HG03442 (cell line): Measurements from ENCODE around the gene REXO5.

ENCODE experiments used
- ATAC-seq: cut with Tn5 transposase; IDR thresholded peaks from one replicate; pipeline ENCODE4 v1.9.1; 2021; ENCODE audit warnings: mild to moderate bottlenecking, moderate library complexity; ENCODE audit not compliant: unreplicated experiment

The REXO5 gene

DNA sequence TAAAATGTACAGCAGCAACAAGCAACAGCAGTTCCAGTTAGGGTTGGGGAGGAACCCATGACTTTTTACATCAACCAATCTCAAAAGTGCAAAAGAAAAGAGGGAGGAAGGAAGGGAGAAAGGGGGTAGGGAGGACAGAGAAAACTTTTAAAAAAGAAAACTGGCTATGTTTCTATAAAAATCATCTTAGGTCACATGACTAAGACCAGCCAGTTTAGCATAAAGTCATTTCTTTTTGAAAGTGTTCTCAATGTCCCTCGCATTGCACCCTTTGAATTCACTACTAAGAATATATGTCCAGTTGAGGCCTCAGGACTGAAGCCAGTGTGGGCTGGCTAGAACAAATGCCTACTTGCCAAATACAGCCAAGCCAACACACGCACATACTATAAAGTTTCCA is 64.9 kb downstream of the REXO5 start:
- ATAC-seq = no peak

DNA sequence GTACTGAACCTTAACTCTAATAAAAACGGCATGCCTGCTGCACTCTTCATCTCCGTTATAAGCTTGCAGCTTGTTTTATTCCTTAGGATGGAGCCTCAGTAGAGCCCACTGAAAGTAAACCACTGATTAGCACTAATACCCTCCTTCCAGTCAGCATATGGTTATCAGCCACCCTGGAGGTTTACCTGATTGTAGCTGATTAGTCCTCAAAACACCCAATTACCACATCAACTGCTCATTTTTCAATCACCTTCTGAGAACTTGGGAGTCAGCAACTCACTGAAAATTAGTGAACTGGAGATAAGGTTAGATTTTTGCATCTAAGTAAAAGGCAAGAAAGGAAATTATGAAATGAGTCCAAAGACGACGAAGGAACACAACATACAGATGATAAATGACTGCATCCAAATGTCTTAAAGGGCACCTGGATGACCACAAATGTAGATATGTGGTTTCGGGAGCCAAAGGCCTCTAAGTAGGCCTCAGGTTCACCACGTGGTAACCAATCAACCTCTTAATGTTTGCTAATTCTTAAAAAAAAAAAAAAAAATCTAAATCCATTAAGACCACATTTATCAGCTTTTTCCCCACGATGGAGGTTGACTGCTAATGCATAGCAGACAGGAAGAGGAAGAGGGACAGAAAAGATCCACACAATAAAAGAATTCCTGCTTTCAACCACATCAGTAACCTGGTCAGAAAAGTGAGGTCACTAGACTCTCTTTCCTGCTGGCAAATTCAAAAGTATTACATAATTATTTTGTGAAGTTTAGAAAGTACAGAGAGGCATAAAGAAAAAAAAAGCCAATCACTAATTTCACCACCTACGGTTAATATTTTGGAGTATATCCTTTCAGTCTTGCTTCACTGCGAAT is 65.9 kb downstream of the REXO5 start:
- no peak for ATAC-seq

DNA sequence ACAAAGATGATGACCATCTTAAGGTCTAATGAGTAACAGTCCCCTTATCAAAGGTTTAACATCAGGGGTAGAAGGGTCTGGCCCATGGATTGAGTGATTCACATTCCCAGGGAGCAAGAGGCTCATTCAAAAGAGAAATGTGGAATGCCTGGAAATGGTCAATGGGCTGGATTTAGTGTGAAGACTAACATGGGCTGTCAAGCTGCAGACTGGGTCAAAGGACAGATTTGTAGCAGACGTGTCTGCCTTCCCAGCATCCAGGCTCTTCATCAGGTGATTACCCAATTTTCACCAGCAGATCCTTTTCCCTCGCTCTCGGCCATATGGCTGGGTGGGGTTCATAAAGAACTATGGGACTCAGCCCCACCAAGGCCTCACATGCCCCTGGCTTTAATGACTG is 67.0 kb downstream of the REXO5 start:
- no peak for ATAC-seq

DNA sequence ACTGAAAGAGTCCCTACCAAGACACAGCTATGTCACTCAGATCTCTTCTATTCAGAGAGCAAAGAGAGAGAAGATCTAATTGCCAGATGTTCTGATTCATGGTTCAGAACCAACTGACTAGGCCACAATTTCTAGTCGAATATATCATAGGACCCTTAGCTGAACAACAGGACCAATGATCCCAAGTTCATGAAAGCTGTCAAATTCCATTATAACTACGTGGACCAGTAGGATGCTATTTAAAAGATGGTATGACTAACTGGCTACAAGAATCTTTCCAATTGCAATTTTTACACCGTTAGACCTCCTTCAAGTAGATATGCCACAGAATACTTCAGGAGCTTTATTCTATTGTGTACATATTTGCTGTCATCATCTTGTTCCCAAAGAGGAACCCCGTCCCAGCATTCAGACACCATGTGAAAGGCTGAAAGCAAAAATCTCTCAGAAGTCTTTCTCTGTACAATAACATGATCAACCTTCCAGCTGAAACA is 67.8 kb downstream of the REXO5 start:
- ATAC-seq = no peak

DNA sequence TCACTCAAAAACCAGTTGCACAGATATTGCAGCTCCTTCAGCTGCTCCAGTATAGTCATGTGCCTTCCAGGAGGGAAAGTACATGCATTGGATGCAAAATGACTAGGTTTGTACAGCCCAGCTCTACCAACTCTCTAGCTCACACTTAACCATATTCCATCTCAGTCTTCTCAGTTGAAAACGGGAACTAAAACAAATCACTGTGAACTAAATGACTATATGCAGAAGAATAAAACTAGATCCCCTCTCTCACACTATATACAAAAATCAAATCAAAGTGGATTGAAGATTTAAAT is 69.0 kb downstream of the REXO5 start:
- no peak for ATAC-seq

DNA sequence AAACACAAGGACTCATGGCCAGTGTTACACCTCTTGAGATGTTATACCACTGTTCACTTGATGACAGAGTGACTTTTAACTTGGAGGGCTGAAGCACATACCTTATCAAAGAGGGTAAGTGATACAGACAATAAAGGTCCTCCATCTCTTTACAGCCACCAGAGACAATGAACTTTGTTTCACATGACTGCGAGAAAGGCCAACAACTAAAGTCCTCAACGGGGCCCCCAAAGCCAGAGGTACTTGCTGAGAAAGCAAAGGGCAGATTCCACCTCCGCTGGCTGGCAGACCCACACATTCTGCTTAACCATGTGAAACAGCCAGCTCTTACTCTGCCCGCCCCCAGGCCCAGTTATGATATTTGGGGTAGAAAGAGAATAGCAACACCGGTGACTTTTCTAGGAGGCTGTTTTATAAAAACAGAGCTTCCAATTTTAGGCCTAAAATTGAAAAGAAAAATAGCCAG is 72.4 kb downstream of the REXO5 start:
- no peak for ATAC-seq

DNA sequence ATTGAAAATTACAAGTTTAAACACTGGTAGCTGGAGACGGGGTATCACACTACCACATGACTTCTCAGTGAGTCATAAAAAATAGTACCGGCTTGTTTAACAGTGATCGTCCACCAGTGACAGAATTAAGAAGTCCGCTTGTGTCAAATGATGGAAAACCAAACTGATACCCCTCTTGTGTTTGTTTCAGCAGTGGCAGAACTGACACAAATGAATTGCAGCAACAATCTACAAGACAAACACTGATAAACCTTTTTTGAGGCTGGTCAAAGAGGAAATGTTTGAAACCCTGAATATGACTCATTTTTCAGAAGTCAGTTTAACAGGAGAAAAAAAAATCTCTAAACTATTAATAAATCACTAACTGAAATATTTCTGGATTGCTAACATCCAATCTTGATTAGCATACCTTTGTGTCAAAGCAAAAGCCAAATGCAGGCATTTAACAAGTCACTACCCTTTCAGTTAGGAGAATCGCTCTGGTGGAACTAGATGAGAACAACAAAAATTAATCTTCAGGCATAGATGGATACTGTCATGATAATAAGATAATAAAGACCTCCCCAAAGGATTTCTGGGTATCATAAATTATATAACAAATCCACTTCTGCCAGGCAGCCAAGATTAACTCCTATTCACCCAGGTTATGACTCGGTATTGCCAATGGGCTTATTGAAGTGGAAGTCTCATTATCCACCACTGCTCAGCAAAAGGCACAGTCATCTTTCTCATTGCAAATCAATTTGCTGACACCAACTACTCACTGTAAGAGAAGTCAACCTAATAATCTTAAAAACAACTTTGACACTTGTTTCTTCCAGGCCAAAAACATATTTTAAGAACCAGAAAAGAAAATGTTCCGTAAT is 73.1 kb downstream of the REXO5 start:
- peak; percentile 49 for ATAC-seq

DNA sequence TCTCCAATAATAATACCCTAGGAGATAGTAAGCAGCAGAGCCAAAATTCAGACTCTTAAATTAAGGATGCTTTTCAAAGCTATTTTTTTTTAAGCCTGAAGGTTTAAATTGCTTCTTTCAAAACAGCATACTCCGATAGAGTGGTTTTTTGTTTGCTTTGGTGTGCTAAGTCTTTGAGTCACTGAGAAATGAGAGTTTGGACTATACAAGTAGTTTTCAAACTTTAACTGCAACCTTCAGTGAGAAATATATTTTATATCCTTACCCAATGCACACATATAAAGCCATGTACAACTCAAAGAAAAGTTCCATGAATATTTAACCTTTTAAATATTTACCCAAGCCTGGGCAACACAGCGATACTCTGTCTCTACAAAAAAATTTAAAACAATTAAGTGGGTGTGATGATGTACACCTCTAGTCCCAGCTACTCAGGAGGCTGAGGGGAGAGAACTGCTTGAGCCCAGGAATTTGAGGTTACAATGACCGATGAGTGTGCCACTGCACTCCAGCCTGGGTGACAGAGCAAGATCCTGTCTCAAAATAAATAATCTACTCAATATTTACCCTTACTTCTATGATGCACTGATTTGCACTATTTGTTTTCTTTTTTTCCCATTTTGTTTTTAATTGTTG is 74.7 kb downstream of the REXO5 start:
- no peak for ATAC-seq

DNA sequence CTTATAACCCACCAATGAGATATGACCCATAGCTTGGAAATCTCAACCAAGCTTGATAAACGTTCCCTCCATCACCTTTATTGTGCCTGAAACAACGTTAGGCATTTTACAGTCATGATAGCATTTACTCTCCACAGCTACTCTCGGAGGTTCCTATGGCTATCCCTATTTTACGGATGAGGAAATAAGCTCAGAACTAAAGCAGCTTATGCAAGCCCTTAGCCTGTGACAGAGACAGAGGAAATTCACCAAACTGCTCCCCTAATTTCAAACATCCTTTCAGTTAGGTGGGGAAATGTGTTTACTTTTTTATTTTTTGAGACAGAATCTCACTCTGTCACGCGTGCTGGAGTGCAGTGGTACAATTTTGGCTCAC is 75.2 kb downstream of the REXO5 start:
- no peak for ATAC-seq

DNA sequence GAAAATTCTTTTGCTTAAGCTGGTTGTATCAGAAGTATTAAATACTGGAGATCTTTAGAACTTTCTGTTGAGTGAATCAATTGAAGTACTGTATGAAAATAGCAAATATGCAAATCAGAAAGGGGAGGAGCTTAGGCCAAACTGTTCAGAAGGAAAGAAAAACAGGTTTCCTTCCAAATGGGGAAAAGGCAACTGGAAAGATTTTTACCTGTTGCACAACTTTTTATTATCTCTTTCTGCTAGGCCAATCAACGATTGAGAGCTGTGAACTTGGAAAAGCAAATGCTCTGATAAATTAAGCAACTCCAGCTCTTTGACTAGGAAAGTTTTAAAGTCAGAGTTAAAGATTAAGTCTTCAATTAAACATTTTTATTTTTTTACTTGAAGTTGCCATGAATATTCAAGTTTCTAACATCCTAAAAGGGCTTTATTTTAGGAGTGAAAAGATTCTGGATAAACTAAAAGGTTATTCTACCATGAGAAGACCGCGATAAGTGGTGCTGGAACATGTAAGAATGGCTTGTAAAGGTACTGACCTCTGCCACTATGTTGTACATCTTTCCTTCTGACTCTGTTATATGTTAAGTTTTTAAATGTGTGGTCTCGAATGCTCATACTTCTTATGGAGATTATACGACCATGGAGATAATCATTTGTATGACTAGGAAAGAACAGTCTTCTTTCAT is 77.4 kb downstream of the REXO5 start:
- ATAC-seq = no peak

DNA sequence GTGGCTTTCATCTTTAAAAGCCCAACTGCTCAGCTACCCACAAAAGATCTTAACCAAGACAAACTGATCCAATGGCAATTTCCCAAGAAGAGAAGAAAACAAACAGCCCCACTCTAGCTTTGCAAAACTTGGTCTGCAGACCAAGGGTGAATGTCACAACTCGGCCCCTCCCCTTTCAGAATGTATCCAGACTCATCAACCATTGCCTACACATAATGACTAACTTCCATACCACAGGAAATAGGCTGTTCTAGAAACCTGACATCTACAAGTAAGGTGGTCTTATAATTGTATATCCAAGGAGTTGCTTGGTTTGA is 77.9 kb downstream of the REXO5 start:
- ATAC-seq = no peak

DNA sequence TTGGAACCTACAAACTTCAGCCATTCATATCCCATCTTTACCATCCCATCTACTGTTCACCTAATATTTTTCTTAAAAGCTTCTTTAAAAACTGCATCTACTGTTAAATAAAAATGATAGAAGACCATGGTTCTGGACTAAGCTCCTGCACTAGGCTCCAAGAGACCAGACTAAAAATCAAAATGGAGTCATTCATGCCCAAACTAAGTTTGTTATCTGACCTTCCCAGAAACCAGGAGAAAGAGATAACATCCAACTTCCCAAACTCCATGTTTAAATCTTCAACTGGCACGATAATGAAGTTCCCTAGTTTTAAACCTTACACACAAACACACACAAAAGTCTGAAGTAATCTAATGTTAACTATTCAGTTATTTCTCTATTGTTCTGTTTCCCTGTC is 80.0 kb downstream of the REXO5 start:
- no peak for ATAC-seq

DNA sequence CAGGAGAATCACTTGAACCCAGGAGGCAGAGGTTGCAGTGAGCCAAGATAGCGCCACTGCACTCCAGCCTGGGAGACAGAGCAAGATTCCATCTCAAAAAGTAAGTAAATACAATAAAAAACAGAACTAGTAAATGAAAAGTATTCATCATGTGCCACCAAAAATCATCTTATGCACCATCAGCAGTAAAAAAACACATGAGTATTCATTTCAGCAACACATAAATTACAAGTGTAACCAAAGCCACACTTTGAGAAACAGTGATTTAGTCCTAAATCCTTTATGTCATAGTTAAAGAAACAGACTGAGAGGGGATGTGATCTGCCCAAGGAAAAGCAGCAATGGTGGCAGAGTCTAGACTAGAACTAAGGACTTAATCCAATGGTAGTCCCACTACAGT is 80.9 kb downstream of the REXO5 start:
- no peak for ATAC-seq

DNA sequence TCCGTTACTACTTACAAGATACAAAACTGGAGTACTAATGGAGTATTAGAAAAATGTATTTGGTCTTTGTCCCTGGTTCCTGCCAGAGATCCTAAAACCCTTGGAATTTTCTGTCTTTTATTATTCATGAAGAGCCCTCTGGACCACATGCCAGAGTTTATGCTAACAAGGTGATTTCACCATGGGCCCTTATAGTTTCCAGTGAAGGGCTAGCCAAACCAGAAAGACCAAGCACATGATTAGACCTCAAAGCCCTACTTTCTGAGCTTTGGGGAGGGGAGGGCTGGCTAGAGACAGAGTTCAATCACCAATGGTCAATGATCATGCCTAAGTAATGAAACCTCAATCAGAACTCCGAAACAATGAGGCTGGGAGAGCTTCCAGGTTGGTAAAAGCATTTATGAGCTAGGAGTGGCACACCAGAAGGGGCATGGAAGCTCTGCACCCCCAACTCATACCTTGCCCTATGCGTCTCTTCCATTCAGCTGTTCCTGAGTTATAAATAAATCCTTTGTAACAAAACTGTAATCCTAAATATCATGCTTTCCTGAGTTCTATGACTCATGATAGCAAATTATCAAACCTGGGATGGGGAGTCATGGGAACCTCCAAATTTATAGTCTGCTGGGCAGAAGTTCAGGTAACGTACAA is 83.4 kb downstream of the REXO5 start:
- ATAC-seq = no peak

DNA sequence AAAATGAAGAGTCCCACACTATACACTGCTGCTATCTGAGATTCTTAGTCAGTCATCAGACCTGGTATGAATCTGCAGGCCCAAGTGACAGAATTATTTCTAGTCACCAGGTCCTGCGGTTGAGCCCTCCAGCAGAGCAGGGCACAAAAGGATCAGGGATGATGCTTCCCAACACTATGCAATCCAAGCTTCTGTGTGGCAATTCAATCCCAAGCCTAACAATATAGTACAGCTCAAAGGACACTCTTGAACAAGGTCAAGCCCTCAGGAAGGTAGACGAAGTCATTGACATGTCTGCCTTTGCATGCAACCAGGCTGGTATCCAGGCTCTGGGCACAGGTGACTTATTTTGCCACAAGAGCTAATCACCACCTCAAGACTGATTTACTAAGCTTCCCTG is 88.1 kb downstream of the REXO5 start:
- no peak for ATAC-seq

DNA sequence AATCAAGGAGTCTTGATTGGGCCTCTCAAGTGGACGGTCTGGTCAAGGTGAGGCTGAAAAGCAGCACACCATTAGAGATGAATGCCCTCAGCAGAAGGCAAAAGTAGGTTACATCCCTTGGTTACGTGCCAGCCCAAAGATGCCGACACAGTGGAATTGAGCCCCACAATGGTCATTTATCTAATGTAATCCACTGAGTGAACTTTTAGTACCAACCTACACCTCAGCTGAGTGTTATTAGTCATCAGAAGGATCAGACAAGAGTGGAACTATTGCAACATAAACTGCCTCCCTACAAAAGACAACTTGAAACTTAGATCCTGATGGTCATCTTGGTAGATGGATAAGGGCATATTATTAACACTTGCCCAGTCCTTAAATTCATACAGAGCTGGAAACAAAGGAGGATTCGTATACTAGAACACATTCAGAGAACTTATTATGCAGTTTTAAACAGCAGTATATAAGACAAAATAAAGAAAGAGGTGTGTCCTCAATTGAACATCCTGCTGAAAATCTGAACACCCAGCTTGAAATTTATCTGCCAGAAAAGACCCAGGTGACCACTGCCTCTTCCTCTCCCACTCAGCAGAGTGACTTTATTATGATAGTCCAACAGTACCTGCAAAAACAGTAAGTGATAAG is 91.0 kb downstream of the REXO5 start:
- no peak for ATAC-seq

DNA sequence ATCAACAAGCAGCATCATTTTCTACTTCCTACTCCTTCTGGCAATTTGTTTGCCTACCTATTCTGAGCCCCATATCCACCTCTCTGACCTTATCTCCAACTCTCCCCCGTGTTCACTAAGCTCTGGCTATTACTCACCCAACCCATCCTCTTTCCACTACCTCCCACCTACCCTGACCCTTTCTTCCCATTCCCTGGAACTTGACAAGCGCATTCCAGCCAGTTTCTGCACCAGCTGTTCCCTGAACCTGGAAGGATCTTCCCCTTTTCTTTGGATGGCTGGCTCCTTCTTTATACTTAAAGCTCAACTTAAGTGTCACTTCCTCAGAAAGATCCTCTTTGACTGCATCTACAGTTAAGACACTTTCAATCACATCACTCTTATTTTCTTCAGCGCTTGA is 91.6 kb downstream of the REXO5 start:
- ATAC-seq = no peak

DNA sequence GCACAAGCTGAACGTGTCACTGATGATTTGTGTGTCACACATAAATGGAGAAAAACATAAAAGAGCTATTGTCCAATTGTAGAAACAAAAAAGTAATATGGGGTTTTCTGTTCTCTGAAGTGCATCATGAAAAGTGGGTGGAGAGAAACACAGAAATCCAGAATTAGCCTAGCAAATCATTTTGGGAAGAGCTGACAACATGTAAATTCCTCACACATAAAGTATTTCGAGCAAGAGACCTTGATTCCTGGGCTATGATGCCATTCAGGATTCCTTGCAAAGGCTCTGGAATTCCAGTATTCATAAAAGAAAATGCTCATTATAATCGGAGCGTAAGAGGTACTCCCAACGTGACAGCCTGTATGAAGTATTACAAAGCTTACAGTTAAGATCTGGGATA is 92.7 kb downstream of the REXO5 start:
- ATAC-seq = no peak
